Thymus (tissue), 2 donors: ENCODE measurements around the gene PPARD. TPM values are rescaled to one million over a fixed set of nuclear protein-coding genes. Genes with fewer than 3 reads are reported as not detected.

Experiments
- polyA plus RNA-seq: library from polyadenylated mRNA; stranded (reverse); fragments of 200-250 nt; gene quantifications from one replicate; pipeline ENCODE4 v1.2.3, GENCODE V29; 2013
- total RNA-seq: library from RNA; stranded (reverse); fragments of 120-200 nt; gene quantifications from one replicate; pipeline ENCODE4 v1.2.4, GENCODE V29; 2013
- donor health status: healthy.

PPARD gene
- total and polyA plus RNA-seq, 2 donors: 2.3 to 15.8 TPM

Other genes starting within 250 kb of the PPARD start
- 0.33 TPM for gene TCP11, start 201.2 kb upstream of the PPARD start, total RNA-seq
- gene TCP11, start 201.2 kb upstream of the PPARD start, polyA plus RNA-seq: 0.30 TPM
- gene SCUBE3, start 128.6 kb upstream of the PPARD start, total RNA-seq: 0.09 TPM
- gene SCUBE3, start 128.6 kb upstream of the PPARD start, polyA plus RNA-seq: 0.14 TPM
- gene ZNF76, start 82.8 kb upstream of the PPARD start, total RNA-seq: 13.9 TPM
- gene ZNF76, start 82.8 kb upstream of the PPARD start, polyA plus RNA-seq: 32.0 TPM
- gene DEF6, start 44.7 kb upstream of the PPARD start, total RNA-seq: 75.7 TPM
- 148 TPM for gene DEF6, start 44.7 kb upstream of the PPARD start, polyA plus RNA-seq
- 3.6 TPM for gene FANCE, start 109.8 kb downstream of the PPARD start, total RNA-seq
- 8.4 TPM for gene FANCE, start 109.8 kb downstream of the PPARD start, polyA plus RNA-seq
- 2,373 TPM for gene RPL10A, start 125.8 kb downstream of the PPARD start, total RNA-seq
- 1,878 TPM for gene RPL10A, start 125.8 kb downstream of the PPARD start, polyA plus RNA-seq
- 1.1 TPM for gene TEAD3, start 154.5 kb downstream of the PPARD start, total RNA-seq
- gene TEAD3, start 154.5 kb downstream of the PPARD start, polyA plus RNA-seq: 13.6 TPM
- 0.09 TPM for gene TULP1, start 170.3 kb downstream of the PPARD start, total RNA-seq
- gene TULP1, start 170.3 kb downstream of the PPARD start, polyA plus RNA-seq: 0.52 TPM